OCI-LY3 (cell line): Measurements from ENCODE around the gene SHH.

Experiments
- H2AFZ ChIP-seq: fragments of 200-600, 300-600 bp; shearing (Covaris generic); 2 replicates; pipeline ENCODE4 v1.6.0; 2014; ENCODE audit warnings: antibody characterized with exemption, low read depth, low read length
- H3K27ac ChIP-seq: fragments of 200-600, 300-600 bp; sonication (generic); 2 replicates; pipeline ENCODE4 v1.5.1; 2014; ENCODE audit warnings: mild to moderate bottlenecking, low read length, moderate library complexity, mixed read lengths
- H3K27me3 ChIP-seq: fragments of 200-600, 300-600 bp; sonication (generic); 2 replicates; pipeline ENCODE4 v1.6.1; 2014; ENCODE audit warnings: low read depth, low read length, mixed read lengths
- H3K36me3 ChIP-seq: fragments of 200-600, 300-600 bp; sonication (generic); replicated peaks from 2 replicates; pipeline ENCODE3; 2014; ENCODE audit warnings: low read depth, low read length, mixed read lengths
- H3K4me1 ChIP-seq: fragments of 300-600, 200-600 bp; sonication (generic); 2 replicates; pipeline ENCODE4 v1.6.1; 2014; ENCODE audit warnings: low read length, mixed read lengths
- H3K4me2 ChIP-seq: fragments of 200-600, 300-600 bp; sonication (generic); 2 replicates; pipeline ENCODE4 v1.6.1; 2014; ENCODE audit warnings: low read length, mixed read lengths
- H3K4me3 ChIP-seq: fragments of 300-600, 200-600 bp; sonication (generic); 2 replicates; pipeline ENCODE4 v1.5.1; 2014; ENCODE audit warnings: antibody characterized with exemption, mild to moderate bottlenecking, low read length, moderate library complexity
- H3K79me2 ChIP-seq: fragments of 300-600, 200-600 bp; shearing (Covaris generic); 2 replicates; pipeline ENCODE4 v1.6.1; 2014; ENCODE audit warnings: mild to moderate bottlenecking, low read length, mixed read lengths
- H3K9ac ChIP-seq: fragments of 300-600, 200-600 bp; shearing (Covaris generic); 2 replicates; pipeline ENCODE4 v1.6.0; 2014; ENCODE audit warnings: mild to moderate bottlenecking, low read length, moderate library complexity
- H3K9me3 ChIP-seq: fragments of 200-600, 300-600 bp; shearing (Covaris generic); 2 replicates; pipeline ENCODE4 v1.6.1; 2014; ENCODE audit warnings: low read length, mixed read lengths; ENCODE audit not compliant: insufficient read depth
- H4K20me1 ChIP-seq: fragments of 200-600, 300-600 bp; sonication (generic); 2 replicates; pipeline ENCODE4 v1.6.1; 2016; ENCODE audit warnings: low read length, mixed read lengths; ENCODE audit not compliant: insufficient read depth
- CTCF ChIP-seq: fragments of 200-600, 300-600 bp; sonication (generic); IDR thresholded peaks from 2 replicates; pipeline ENCODE4 v1.5.1; 2014; ENCODE audit warnings: antibody characterized with exemption, low read length, low read depth
- EZH2phosphoT487 ChIP-seq: fragments of 200-600 bp; shearing (Covaris generic); IDR thresholded peaks from 2 replicates; pipeline ENCODE4 v1.6.1; 2018; ENCODE audit warnings: antibody characterized with exemption, mixed run types, low read depth

Gene SHH

DNA sequence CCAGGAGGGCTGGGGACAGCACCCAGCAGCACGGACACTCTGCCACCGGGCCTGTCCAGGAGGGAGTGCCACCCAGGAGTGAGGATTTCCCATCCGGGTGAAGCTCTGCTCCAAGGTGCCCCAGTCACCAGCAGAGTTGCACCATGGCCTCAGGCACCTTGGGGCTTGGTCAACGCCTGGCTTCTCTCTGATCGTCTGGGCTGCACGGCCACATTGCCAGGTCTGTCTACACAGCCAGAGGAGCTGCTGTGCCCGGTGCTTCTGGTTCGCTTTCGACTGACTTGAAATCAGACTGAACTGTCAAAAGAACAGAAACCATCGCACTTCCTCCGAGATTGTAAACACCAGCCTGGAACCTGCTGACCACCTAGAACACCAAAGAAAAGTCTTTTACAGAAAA lies 12.0 kb downstream of the SHH start:
- no peaks in the 10 kb centered on the region for H3K9me3 ChIP-seq
- no peak for TF ChIP-seq EZH2phosphoT487
- no peak overlapping the region for H3K9ac ChIP-seq
- H4K20me1 ChIP-seq = no peaks in the 10 kb centered on the region
- peaks cover 24% of the 10 kb centered on the region for H3K4me1 ChIP-seq
- peak overlapping the region; percentile 20; the same call in 1 of the 2 replicates for H3K4me2 ChIP-seq
- H2AFZ ChIP-seq = no peak overlapping the region
- no peaks in the 10 kb centered on the region for H3K36me3 ChIP-seq
- H3K79me2 ChIP-seq = no peaks in the 10 kb centered on the region
- H3K27ac ChIP-seq = no peak overlapping the region
- no peak overlapping the region for H3K4me3 ChIP-seq
- peaks cover 5% of the 10 kb centered on the region; the same call in 1 of the 2 replicates for H3K27me3 ChIP-seq

GRCh38 chr7:155799514-155799913 lies 12.7 kb downstream of the SHH start:
- H3K27me3 ChIP-seq = peaks cover 5% of the 10 kb centered on the region; the same call in 1 of the 2 replicates

GRCh38 chr7:155798673-155799439 lies 13.4 kb downstream of the SHH start:
- Histone ChIP-seq H3K27me3 (peaks cover 5% of the 10 kb centered on the region; the same call in 1 of the 2 replicates), H3K27ac (no peak overlapping the region), H3K4me1 (peaks cover 35% of the 10 kb centered on the region), H2AFZ (peak overlapping the region; percentile 10), H3K4me3 (peak overlapping the region; percentile 19), H3K9ac (0 out of 2 replicates have a peak overlapping the region, but pooled peaks have one; percentile 5), H3K9me3 (no peaks in the 10 kb centered on the region), H3K4me2 (peak overlapping the region; percentile 52), H4K20me1 (no peaks in the 10 kb centered on the region), H3K36me3 (no peaks in the 10 kb centered on the region), H3K79me2 (no peaks in the 10 kb centered on the region)
- no peak for TF ChIP-seq CTCF
- TF ChIP-seq EZH2phosphoT487 = no peak

More at GRCh38 chr7:155799514-155799913, 12.7 kb downstream of the SHH start:
- H3K79me2 ChIP-seq = no peaks in the 10 kb centered on the region
- no peak overlapping the region for H3K27ac ChIP-seq
- no peak overlapping the region for H2AFZ ChIP-seq
- H4K20me1 ChIP-seq = no peaks in the 10 kb centered on the region
- H3K9me3 ChIP-seq = no peaks in the 10 kb centered on the region
- peaks cover 30% of the 10 kb centered on the region for H3K4me1 ChIP-seq
- H3K4me2 ChIP-seq = no peak overlapping the region
- no peak for TF ChIP-seq EZH2phosphoT487
- no peak for TF ChIP-seq CTCF
- H3K4me3 ChIP-seq = no peak overlapping the region
- no peaks in the 10 kb centered on the region for H3K36me3 ChIP-seq
- H3K9ac ChIP-seq = no peak overlapping the region

- Histone ChIP-seq H3K79me2 (no peaks in the 10 kb centered on the region), H3K9me3 (no peaks in the 10 kb centered on the region), H3K36me3 (no peaks in the 10 kb centered on the region), H3K4me1 (peaks cover 35% of the 10 kb centered on the region), H2AFZ (no peak overlapping the region), H4K20me1 (no peaks in the 10 kb centered on the region), H3K27me3 (peaks cover 5% of the 10 kb centered on the region; the same call in 1 of the 2 replicates), H3K4me2 (peak overlapping the region; percentile 45), H3K9ac (no peak overlapping the region), H3K27ac (no peak overlapping the region), H3K4me3 (peak overlapping the region; percentile 46)
- TF ChIP-seq CTCF (no peak; the same call in 1 of the 2 replicates), EZH2phosphoT487 (no peak)
These were observed 14.7 kb downstream of the SHH start for GRCh38 chr7:155797262-155798250.
